Lower leg skin (tissue), 4 donors: ENCODE data around the gene TCAF2. TPM values are rescaled to one million over a fixed set of nuclear protein-coding genes. Genes with fewer than 3 reads are reported as not detected.
"Not testable (repeated sequence)": the region's sequence is repeated elsewhere in the genome, so short reads cannot be mapped to it uniquely, and the experiment has no call there.

Experiments
- DNase-seq, 2 donors: peaks; one replicate each; pipeline ENCODE4 v3.0.0-alpha.2; 2019; ENCODE audit warnings: low spot score in 2 of 2
- H3K4me3 ChIP-seq: fragments of 200-600 bp; sonication (generic); 2 replicates; pipeline ENCODE4 v1.5.1; 2017; ENCODE audit warnings: mild to moderate bottlenecking, low read depth; ENCODE audit not compliant: poor library complexity, severe bottlenecking
- WGBS, 2 donors: methylation state at CpG; one replicate each; pipeline ENCODE4 v1.1.5; 2018; 5-methylcytosine and 5-hydroxymethylcytosine counted together
- intact Hi-C: fragments of 100-400 bp; cut with DNase I; formaldehyde crosslinking; loops from one replicate; pipeline ENCODE4 v1.15.0; 2023; ENCODE audit warnings: low total_unique reads
- total RNA-seq, 4 donors: library from RNA; depleted of rRNA; stranded (reverse); fragments of >200 nt; gene quantifications; one replicate each; pipeline ENCODE4 v1.1.0, GENCODE V29; 2016

TCAF2 gene
- 10 to 100 TPM in 1 of 4 donors, 1 to 10 TPM in 3; 6.3 to 15.5 (median 6.8) TPM for total RNA-seq

GRCh38 chr7:143620646-143621045 is at the start of gene TCAF2:
TCAF2 (plus strand) TSS chr7:143620974.
- intact Hi-C loops, H3K4me3 ChIP-seq: not testable (repeated sequence)
- 1% methylated on average over 18 of the region's 38 CpGs; no CpG with 5 or more reads in 1 of the 2 donors for WGBS, 2 donors
- peak in 1 of 2 donors; percentile 88 for DNase-seq

- 97% methylated on average over 2 of the region's 20 CpGs; no CpG with 5 or more reads in 1 of the 2 donors for WGBS, 2 donors
- intact Hi-C loops, H3K4me3 ChIP-seq, DNase-seq: not testable (repeated sequence)
Measured at GRCh38 chr7:143571501-143571900, 49.3 kb upstream of the TCAF2 start, which contains the start of gene CTAGE15. CTAGE15 (plus strand) TSS chr7:143571801; CDS start chr7:143571818, 17 bp downstream.

- 57 to 88% methylated on average over 2 to 3 of the region's 3 CpGs for WGBS, 2 donors
- intact Hi-C loops, H3K4me3 ChIP-seq, DNase-seq: not testable (repeated sequence)
Measured at GRCh38 chr7:143588183-143588582, 32.6 kb upstream of the TCAF2 start.

DNA sequence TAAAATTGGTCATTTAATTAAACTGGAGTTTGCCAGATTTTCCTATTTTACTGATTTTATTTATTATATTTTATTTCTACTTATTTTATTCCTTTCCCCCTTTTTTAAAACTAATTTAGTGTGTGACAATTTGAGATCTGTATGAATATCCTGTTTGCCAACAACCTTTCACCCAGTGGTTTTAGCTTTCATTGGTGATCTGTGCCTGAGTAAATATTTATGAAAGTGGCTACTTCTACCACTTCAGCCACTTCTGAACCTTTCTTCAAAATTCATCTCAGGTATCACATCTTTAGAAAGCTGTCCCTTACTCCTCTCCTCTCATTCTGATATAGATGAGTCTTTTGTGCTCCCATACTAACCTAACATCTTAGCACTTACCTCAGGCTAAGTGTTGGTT is 30.9 kb upstream of the TCAF2 start:
- H3K4me3 ChIP-seq, DNase-seq, intact Hi-C loops: not testable (repeated sequence)

DNA sequence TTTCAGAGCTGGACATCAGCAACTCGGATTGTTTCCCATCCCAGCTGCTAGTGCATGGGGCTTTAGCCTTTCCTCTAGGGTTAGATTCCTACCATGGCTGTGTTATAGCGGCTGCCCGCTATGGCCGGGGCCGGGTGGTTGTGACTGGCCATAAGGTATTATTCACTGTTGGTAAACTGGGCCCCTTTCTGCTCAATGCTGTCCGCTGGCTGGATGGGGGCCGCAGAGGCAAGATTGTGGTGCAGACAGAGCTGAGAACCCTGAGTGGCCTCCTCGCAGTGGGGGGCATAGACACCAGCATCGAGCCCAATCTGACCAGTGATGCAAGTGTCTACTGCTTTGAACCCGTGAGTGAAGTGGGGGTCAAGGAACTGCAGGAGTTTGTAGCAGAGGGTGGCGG is 22.7 kb upstream of the TCAF2 start:
- H3K4me3 ChIP-seq, intact Hi-C loops: not testable (repeated sequence)
- peak in 1 of 2 donors; percentile 57 for DNase-seq
- WGBS, 2 donors: 93 to 96% methylated on average over 4 of the region's 11 CpGs

- no CpG with 5 or more reads among the region's 2 CpGs for WGBS, 2 donors
- DNase-seq, H3K4me3 ChIP-seq, intact Hi-C loops: not testable (repeated sequence)
Measured at GRCh38 chr7:143603549-143603948, 17.2 kb upstream of the TCAF2 start.

- H3K4me3 ChIP-seq, DNase-seq, intact Hi-C loops: not testable (repeated sequence)
- WGBS, 2 donors: no CpG with 5 or more reads among the region's 1 CpG
Measured at GRCh38 chr7:143606088-143606487, 14.7 kb upstream of the TCAF2 start.

GRCh38 chr7:143615545-143615944 is 5.2 kb upstream of the TCAF2 start:
- intact Hi-C loops, H3K4me3 ChIP-seq, DNase-seq: not testable (repeated sequence)
- 90 to 94% methylated on average over 4 of the region's 6 CpGs for WGBS, 2 donors

DNA sequence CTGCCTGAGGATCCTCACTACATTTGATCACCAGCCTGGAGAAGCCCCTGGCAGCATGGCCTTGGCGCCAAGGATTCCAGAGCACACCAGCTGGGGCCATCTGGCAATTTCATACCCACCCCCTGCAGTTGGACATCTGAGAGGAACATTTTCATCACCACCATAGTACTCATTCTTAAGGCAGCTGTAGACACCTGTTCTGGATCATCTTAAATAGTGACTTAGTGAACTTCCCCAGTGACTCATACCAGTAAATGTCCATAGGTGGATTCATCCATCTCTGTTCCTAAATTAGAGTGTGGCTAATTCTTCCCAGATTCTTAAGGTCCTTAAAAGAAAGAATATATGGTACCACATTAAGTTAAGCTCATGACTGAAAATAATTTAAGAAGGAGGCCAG is 3.6 kb upstream of the TCAF2 start:
- no CpG with 5 or more reads among the region's 1 CpG for WGBS, 2 donors
- intact Hi-C loops, DNase-seq: not testable (repeated sequence)

DNA sequence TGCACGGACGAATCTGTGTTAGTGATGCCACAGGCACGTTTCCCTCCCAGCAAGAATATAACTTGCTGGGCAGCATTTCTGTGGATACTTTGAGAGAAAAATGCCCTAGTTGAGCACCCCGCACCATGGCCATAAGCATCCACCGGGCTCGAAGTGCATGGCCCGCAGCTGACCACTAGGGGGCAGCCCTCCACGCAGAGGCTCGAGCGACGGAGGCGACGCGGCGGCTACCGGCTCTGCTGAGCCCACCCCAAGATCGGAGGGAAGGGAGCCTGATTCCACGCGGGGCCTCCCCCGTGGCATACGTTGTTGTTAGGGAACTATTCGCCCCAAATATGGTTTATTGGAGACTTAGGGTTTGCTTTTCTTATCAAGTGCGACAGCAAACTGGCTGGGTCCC is 716 bp upstream of the TCAF2 start:
- intact Hi-C loops, H3K4me3 ChIP-seq: not testable (repeated sequence)
- DNase-seq: peak in 1 of 2 donors; percentile 83
- no CpG with 5 or more reads among the region's 23 CpGs for WGBS, 2 donors

More for the DNA sequence above, 3.6 kb upstream of the TCAF2 start:
- H3K4me3 ChIP-seq: not testable (repeated sequence)

DNA sequence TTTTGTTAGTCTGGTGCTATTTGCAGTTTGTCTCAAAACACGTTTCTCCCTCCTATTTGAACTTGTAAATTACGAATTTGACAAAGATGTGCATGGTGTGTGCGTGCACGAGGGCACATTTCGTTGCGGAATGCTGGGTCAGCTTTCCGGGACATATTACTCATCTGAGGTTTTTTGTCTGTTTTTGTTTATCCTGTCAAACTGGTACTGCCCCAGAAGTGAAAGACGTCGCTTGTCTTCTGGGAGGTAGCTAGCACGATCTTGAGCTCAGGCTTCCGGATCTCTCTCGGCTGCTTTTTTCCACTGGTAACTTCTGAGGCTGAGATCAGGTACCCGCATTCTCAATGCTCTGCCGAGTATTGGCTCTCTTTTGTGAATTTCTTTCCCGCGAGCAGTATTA is 401 bp downstream of the TCAF2 start:
- no CpG with 5 or more reads among the region's 16 CpGs for WGBS, 2 donors
- intact Hi-C loops, H3K4me3 ChIP-seq, DNase-seq: not testable (repeated sequence)

DNA sequence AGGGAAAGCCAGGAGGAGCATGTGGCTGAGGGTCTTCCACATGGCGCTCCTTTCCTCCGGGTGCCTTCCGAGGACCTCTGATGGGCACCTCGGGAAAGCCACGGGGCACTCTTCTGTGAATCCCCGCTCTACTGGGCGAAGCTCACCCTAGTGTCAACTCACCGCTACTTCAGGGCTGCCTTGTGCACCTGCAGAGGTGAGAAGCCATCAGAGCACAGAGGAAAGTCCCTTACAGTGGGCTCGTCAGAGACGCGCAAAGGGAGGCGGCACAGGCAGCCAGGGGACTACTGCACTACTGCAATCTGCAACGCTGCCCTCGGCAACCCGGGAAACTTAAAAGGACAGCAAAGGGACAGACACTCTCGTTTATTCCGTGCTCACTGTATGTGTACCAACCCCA is 1.4 kb downstream of the TCAF2 start:
- DNase-seq, intact Hi-C loops, H3K4me3 ChIP-seq: not testable (repeated sequence)
- whole genome bisulfite sequencing, 2 donors: 45% methylated on average over 5 of the region's 17 CpGs; no CpG with 5 or more reads in 1 of the 2 donors

GRCh38 chr7:143630653-143631052 is 9.9 kb downstream of the TCAF2 start:
- DNase-seq, H3K4me3 ChIP-seq, intact Hi-C loops: not testable (repeated sequence)
- no CpG with 5 or more reads among the region's 5 CpGs for WGBS, 2 donors

DNA sequence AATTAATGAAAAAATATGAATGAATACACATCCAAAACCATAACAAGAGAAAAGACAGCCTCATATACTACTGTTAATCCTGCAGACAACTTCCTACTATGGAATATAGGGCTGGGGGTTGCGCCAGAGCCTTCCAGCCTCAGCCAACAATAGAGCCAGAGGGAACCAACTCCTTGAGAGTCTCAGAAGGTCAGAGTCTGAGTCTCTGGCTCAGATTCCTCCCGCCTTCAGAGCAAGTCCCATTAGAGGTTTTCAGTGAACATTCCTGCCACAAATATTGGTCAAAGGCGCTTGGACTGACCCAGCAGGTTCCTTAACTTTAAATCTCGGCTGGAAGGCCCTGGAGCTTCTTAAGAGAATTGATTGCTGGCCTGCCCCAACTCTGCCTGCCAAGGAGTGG is 11.7 kb downstream of the TCAF2 start:
- WGBS, 2 donors: no CpG with 5 or more reads among the region's 4 CpGs
- intact Hi-C loops, DNase-seq, H3K4me3 ChIP-seq: not testable (repeated sequence)

DNA sequence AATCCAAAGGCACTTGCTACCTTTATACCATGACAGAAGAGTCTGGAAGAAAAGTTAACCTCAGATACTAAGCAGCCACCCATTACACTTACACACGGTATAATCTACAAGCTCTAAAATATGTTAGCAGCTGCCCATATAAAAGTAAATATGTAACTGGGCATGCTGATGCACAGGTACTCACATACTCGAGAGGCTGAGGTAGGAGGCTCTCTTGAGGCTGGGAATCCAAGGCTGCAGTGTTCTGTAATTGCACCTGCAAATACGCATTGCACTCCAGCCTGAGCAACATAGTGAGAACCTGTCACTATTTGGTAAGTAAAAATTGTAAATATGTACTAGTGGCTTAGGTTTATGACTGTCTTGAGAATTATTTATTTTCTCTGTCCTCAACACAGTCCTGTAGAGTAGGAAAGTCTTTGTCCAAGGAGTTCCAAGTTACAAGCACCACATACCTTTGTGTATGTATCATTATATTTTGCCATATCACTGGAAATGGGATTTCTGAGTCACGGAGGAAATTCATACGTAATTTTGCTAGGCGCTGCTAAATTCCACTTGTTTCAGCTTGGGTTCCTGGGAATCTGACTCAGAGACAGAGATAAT is 12.3 kb downstream of the TCAF2 start:
- no CpG with 5 or more reads among the region's 6 CpGs for WGBS, 2 donors
- H3K4me3 ChIP-seq, DNase-seq, intact Hi-C loops: not testable (repeated sequence)
